NCI-H2107 treated with DMSO at 0.1 percent for 48 hours (cell line): Measurements from ENCODE around the gene SPIN2B.

Experiments used
- DNase-seq: peaks from one replicate; lab custom pipeline; 2025; ENCODE audit not compliant: unreplicated experiment; lab: John Stamatoyannopoulos, UW

SPIN2B gene

DNA sequence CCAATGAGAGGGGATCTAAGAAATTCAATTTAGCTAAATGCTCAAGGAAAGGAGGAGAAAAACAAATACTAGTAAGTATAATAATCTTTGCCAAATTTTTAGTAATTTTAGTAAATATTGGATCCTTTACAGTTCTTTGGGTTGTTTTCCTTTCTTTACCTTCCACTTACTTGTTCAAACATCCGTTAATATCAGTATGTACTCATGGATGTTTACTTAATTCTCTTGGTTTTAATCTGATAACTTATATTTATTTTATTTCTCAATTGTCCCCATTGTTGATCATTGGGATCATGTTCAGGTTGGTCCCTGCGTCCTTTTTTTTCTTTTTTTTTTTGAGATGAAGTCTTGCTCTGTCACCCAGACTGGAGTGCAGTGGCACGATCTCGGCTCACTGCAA, 46.9 kb downstream of the SPIN2B start:
- DNase-seq, result no peak

DNA sequence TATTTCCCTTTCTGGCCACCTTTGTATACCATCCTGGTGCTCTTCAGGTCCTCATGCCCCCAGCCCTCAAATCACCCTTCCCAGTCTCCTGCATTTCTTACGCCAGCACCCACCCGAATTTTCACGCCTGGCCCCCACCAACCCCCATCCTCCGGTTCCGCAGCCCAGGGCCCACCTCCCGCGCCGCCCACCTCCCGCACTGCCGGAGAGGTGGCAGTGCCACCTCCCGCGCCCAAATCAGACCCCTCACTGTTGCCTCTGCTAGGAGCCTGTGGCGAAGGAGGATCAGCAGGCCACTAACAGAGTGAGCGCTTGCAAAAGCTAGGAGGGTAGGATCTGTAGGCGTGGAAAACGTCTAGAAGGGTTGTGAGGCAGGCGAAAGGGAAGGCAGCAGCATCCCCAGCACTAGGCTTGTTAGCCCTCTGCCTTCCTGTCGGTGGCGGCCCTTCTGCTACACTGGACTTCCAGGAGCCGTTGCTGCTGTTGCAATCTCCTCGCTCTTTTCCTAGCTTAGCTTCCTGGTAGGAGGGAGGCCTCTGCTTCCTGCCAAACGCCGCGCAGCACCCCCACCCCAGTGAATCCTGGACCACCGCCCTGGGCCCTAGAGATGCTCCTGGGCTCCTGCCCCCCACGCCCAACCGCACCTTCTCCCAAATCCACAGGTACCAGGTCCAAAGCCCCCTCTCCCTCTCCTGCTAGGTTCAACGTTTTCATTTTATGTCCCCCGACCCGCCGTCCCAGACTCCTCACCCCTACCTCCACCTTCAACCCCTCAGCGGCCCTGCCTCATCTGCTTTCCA, 51.0 kb downstream of the SPIN2B start:
- DNase-seq, result no peak
